HG02973 (cell line): ENCODE data around the gene NLK.
"Not testable (repeated sequence)": the region's sequence is repeated elsewhere in the genome, so short reads cannot be mapped to it uniquely, and the experiment has no call there.

Experiments used
- ATAC-seq: cut with Tn5 transposase; IDR thresholded peaks from one replicate; pipeline ENCODE4 v1.9.1; 2021; ENCODE audit warnings: moderate library complexity; ENCODE audit not compliant: unreplicated experiment

Gene NLK

DNA sequence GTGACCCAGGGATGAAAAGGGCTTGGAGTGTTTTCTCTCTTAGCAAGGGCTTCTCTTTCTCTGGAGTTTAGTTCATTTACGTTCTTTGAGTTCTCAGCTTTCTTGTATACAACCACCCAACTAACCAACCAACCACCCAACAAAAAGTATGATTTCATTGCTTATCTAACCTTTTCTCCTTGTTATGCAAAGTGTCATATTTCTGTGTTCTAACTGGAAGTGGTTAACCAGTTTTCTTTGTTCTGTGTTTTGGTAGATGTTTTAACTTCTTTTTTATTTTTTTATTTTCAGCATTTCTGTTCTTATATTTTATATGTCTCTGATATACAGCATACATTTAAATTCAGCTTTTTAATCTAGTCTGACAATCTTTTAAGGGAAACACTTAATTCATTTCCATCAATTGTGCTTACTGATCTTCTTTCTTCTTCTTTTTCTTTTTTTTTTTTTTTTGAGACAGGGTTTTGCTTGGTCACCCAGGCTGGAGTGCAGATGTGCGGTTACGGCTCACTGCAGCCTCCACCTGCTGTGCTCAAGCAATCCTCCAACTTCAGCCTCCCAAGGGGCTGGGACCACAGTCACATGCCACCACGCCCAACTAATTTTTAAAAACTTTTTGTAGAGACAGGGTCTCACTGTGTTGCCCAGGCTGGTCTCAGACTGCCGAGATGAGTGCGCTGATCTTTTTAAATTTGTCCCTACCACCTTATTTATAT lies 29.6 kb downstream of the NLK start:
- no peak for ATAC-seq

DNA sequence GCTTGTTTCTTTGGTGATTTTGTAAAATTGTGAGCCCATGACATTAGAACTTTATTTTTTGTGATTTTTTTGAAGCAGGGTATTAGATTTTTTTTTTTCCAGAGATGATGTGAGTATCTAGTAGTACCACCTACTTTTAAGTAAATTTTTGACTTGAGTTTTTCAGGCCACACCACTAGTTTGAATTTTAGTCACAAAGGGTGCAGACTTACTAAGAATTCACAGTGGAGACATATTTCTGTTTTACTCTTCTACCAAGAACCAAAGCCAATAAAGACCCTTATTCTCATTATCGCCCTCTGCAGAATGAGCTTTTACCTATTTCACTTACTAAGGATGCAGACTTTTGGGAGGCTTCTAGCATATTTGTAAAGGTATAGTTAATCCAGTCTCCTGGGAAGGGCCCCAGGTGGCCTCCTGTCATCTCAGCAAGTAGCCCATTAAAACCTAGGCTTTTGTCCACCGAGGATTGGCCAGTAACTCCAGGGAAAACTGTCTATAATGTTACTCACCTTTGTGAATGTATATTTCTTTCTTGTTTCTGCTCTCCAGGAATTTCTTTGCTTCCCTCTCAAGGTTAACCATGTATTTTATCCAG lies 30.6 kb downstream of the NLK start:
- ATAC-seq, result no peak

DNA sequence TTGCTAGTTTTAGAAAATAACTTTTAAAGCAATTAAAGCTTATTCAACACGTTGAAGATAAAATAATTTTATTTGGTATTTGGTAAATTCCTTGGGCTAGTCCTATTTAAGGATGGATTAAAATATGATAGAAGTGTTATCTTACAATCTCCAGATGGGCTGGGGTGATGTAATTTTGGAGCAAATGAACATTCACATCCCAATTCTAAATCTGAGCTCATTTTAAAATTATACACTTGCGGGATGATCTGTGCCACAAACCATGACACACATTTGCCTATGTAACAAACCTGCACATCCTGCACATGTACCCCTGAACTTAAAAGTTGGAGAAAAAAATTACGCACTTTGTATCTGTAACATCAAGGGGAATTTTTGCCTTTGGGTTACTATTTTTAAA lies 31.5 kb downstream of the NLK start:
- ATAC-seq, result no peak

DNA sequence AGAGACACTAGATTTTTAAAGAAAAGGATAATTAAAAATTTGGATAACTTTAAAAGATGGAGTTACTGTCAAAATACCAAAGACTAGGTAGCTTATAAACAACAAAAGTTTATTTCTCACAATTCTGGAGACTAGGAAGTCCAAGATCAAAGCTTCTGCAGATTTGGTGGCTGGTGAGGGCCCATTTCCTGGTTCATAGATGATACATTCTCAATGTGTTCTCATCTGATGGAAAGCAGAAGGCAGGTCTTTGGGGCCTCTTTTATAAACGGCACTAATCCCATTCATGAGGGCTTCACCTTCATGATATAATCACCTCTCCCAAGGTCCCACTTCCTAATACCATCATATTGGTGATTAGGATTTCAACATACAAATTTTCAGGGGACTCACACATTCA lies 33.7 kb downstream of the NLK start:
- no peak for ATAC-seq

DNA sequence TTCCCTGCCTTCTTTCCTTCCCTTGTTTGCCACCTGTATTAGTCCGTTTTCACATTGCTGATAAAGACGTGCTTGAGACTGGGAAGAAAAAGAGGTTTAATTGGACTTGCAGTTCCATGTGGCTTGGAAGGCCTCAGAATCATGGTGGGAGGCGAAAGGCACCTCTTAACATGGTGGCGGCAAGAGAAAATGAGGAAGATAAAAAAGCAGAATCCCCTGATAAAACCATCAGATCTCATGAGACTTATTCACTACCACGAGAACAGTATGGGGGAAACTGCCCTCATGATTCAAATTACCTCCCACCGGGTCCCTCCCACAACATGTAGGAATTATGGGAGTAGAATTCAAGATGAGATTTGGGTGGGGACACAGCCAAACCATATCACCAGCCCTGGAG lies 34.7 kb downstream of the NLK start:
- ATAC-seq, result not testable (repeated sequence)

DNA sequence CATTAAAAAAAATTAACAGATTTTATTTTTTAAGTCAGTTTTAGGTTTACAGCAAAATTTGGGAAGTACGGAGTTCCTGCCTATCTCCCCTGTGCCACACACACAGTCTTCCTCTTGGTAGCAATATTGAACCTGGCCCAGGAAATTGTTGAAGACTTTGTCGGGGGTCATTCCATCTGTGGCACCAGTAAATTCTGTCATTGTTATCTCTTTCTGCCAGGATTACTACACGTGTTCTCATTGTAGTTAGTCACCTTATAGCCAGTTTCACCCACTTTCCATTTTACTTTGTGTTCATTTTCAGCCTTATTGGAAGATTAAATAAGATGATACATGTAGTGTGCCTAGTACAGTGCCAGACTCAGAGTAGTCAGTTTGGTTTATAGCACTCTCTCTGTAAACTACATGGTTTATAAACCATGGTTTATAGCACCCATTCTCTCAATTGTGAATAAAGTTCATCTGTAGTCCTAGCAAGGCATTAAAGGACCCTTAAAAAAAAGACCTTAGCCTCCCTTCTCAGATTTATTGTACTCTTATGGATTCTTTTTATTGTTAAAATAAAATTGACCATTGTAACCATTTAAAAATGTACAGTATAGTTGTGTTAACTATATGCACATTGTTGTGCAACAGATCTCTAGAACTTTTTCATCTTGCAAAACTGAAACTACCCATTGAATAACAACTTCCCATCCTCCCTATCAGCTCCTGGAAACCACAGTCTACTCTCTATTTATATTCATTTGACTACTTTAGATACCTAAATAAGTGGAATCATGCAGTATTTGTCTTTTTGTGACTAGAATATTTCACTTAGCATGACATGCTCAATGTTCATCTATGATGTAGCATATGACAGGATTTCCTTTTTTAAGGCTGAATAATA lies 36.1 kb downstream of the NLK start:
- no peak for ATAC-seq

DNA sequence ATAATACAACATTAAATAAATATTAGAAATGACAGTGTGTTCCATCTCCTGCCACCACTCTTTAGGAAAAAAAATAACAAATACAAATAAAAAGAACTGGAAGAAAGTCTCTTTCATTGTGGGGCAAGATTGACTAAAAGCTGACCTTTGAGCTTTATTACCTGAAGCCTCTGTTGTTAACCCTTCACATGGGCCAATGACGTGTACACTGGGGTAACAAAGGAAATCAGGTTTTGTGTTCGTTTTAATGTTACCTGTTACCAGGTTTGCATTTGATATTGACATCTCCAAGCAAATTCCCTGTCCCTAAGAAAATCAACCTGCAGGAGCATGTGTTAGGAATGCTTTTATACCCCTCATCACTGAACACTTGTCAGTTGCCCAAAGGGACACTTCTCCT lies 39.0 kb downstream of the NLK start:
- ATAC-seq, result no peak

DNA sequence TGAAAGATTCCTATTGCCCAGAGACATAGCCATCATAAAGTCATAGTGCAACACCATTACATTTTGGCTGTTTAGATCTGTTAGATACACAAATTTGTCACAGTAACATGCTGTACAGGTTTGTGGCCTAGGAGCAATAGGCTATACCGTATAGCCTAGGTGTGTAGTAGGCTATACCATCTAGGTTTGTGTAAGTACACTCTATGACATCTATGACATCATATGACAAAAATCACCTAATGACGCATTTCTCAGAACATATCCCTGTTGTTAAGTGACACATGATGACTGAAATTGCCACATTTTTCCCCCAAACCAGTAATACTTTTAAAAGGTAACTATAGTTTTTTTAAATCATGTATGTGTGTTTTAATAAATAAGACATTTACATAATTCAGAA lies 43.3 kb downstream of the NLK start:
- ATAC-seq, result no peak

DNA sequence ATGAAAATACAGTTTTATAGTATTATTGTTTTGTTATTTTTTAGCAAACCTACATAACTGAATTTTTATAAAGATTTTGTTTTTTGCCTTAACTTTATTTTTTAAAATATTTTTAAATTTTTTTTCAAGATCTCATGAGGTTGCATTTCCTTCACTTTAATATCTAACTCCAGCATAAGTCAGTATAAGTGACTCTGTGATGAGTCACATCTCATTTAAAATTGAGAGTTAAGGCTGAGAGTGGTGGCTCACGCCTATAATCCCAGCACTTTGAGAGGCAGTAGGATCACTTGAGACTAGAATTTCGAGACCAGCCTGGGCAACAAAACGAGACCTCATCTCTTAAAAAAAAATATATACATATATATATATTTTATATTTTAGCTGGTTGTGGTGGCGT lies 44.0 kb downstream of the NLK start:
- no peak for ATAC-seq

DNA sequence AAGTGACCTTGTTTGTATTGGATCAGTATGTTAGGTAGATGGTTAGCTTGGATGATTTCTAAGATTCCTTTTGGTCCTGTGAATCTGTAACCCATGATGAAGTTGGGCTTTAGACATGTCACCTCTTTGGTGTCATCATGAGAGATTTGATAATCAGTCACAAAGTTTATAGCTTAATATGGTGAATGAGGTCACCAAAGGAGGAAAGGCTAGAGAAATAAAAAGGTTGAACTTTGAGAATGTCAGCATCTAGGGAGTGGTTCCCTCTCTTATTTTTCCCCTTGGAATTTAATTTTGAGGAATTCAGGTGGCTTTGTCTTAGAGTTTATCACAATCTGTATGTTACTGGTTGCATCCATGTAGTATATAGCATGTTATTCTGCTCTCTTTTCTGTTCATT lies 45.3 kb downstream of the NLK start:
- ATAC-seq, result no peak

DNA sequence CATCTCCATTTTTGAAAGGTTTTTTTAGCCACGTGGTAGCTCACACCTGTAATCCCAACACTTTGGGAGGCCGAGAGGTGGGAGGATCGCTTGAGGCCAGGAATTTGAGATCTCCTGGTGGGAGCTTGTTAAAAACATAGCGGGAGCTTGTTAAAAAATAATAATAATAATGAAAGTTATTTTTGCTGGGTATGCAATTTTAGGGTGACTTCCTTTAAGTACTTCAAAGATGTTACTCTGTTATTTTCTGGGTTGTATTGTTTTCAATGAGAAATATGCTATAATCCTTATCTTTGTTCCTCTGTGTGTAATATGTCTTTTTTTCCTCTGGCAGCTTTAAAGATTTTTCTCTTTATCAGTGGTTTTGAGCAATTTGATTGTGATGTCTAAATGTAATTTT lies 48.1 kb downstream of the NLK start:
- no peak for ATAC-seq

DNA sequence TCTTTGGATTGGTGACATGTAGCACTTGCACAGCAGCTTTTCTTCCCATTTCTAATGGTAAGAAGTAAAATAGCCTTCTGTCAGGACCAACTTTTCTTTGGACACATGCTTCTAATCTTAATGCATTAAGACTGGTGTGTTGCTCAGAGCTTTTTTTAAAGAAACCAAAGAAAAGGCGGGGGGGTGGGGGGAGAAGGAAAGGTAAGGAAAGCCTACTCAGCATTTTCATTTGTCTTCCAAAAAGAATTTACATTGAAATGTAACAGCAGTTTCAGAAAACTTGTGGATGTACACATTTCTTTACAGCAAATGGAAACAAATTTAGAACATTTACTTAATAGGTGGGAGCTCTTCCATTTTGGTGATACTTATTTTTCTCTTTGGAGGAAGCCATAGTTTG lies 49.6 kb downstream of the NLK start:
- ATAC-seq, result no peak

DNA sequence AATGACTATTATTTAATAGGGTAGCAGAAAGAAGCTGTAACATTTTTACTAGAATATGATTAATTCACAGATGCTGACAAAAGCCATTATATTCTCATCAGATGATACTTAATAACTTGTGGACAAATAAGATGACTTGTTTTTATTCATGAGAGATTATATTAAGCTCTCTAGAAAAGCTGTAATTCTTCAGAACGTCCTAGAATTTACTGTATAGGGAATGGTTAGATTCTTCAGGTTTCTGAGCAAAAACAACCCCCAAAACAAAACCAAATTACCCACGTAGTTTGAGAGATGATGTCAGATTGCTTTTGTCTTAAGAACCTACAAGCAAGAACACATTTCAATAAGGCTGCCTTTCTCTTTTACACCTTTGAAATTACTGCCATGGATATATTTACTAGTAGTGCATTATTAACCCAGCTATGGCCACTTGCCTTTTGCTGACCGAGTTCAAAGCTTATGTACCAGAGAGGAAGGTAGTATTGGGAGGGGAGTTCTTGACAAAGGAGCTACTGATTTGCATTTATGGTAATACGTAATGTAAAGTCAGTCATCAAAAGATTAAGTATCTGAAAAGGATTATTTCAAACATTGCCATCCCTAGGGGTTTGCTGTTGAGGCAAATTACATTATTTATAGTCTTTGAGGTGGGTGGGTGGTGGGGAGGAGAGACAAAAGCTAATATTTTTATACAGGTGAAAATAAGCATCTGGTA lies 51.7 kb downstream of the NLK start:
- no peak for ATAC-seq

DNA sequence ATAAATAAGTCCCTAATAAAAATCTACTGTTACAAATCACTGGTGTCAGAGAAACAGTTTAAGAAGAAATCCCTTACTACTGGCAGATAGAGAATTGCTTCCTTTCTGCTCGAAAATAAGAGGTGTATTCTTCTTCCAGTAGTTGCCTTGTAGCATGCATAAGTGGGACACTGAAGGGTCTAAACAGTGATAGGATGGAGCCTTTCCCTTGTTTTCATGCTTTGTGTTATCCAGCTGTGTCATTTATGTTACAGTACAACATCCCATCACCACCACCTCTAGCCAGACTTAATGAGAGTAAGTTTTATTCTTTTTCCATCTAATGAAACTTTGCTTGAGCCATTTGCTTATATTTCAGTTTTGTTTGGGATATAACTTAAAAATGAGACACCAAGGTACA lies 54.3 kb downstream of the NLK start:
- no peak for ATAC-seq

DNA sequence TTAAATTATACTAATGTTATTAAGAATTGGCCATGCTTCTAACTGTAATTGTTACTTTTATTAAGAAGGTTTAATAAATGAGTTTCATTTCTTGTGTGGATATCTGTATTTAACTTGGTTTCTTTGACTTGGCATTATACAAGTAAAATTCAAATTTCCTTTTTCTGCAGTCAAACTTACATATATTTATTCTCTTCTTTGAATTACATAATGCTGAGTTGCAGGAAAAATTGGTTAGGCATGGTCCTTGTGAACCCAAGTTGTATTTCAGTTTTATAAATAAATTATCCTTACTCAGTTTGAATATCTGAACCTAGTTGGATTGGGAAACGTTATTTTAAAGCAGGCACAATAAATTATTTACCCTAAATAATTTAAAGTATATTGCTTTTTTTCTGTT lies 54.8 kb downstream of the NLK start:
- ATAC-seq, result no peak

DNA sequence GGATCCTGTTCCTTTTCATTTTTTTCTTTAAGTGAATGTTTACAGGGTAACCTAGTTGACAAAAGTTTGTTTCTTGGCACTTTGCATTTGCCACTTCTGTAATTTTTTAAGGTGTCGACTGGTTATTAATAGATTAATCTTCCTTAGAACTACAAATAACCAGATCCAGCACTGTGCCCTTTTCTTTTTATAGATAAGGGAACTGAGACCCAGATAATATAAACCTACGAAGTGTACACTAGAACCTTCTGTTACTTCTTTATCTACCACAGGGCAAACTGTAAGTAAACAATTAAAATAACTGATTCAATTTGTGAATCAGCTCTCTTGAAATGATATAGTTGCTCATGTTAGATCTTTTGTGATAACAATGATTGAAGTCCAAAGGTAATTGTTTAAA lies 55.4 kb downstream of the NLK start:
- ATAC-seq, result no peak

DNA sequence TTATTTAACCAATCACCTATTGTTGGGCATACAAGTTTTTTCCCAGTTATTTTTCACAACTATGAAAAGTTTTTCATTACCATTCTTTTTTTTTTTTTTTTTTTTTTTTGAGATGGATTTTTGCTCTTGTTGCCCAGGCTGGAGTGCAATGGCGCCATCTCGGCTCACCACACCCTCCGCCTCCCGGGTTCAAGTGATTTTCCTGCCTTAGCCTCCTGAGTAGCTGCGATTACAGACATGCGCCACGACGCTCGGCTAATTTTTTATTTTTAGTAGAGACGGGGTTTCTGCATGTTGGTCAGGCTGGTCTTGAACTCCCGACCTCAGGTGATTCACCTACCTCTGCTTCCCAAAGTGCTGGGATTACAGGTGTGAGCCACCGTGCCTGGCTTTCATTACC lies 56.1 kb downstream of the NLK start:
- ATAC-seq, result not testable (repeated sequence)

DNA sequence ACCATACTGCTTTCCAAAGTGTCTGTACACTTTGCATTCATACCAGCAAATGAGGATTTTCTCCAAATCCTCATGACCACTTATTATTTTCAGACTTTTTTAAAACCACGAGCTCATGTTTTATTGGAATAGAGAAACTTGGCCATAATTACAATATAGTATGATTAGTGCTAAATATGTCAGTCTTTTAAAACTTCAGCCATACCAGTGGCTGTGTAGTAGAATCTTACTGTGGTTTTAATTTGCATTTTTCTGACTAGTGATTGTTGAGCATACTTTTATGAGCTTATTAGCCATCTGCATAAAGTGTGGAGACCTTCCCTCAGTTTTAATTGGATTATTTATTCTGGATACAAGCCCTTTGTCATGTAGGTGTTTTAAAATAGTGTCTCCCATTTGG lies 57.8 kb downstream of the NLK start:
- ATAC-seq, result no peak

DNA sequence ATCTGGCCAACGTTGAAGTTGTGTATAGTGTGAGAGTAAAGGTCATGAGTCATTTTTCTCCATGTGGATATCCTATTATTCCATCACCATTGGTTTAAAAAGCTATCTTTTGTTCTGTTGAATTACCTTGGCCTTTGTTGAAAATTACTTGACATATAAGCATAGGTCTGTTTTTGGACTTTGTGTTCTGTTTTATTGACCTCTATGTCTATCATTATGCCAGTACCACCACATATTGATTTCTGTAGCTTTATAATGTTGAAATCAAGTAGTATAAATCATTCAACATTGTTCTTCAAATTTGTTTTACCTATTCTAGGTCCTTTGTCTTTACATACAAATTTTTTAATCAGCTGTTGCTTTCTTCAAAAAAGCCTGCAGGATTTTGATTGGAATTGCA lies 58.5 kb downstream of the NLK start:
- no peak for ATAC-seq

DNA sequence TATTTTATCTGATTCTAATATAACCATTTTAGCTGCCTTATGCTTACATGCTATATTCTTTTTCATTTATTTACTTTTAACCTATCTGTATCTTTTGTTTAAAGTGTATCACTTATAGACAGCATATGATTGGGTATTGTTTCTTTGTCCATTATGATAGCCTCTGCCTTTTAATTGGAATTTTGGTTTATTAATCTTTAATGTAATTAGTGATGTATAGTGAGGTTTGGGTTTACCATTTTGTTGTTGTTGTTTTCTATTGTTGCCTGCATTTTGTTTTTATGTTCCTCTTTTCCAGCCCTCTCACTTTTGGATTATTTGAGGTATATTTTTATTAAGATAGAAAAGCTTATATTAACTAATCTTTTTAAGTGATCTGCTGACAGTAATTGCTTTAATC lies 59.4 kb downstream of the NLK start:
- ATAC-seq, result no peak

DNA sequence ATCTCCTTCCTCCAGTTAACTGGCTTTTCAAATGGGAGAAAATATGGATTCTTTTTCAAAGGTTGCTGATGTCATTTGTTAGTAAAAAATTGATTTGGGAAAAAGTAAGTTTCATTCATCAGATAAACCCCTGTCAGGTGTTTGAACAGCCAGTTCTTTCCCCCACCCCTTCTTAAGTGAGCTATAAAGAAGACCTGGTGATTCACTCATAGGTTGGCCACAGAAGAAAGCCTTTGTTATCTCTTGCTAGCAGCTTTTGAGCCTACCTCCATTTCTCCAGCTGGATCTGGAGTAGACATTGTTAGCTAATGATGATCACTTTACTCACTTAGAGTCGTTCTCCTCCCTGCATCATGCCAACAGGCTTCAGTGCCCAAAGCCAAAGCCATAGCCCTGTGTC lies 63.0 kb downstream of the NLK start:
- no peak for ATAC-seq

DNA sequence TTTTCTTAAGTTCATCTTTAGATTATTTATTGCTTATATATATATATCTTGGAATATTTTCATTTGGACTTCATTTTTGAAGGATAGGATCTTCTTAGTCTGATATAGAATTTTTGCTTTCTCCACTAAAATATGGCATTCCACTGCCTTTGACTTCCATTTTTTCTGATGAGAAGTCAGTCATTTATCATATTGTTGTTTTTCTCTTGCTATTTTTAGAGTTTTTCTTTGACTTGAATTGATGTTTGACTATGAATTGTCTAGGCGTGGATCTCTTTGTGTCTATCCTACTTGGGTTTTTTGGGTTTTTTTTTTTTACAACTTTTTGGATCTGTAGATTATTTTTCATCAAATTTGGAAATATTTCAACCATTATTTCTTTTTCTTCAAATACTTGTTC lies 67.7 kb downstream of the NLK start:
- ATAC-seq, result no peak
